Tibial artery (tissue), 4 donors: Measurements from ENCODE around the gene FMNL1.

Experiments
- DNase-seq, 2 donors: peaks; one replicate each; pipeline ENCODE4 v3.0.0-alpha.2; 2019
- H3K27ac ChIP-seq, 2 donors: fragments of 200-600 bp; sonication (generic) in 1 of 2; 1 replicate in 1 of 2; 2 replicates in 1 of 2; pipeline ENCODE4 v1.5.1; 2018 to 2019; ENCODE audit warnings: mild to moderate bottlenecking in 1 of 2
- H3K27me3 ChIP-seq, 2 donors: fragments of 200-600 bp; sonication (generic) in 1 of 2; one replicate each; pipeline versions ENCODE4 v1.5.1 to v1.6.0; 2016 to 2019
- H3K36me3 ChIP-seq, 3 donors: fragments of 200-600 bp; sonication (generic) in 2 of 3; one replicate each; pipeline ENCODE4 v1.5.1; 2016 to 2019; ENCODE audit warnings: mild to moderate bottlenecking in 2 of 3
- H3K4me1 ChIP-seq, 4 donors: fragments of 200-600 bp; sonication (generic) in 2 of 4; 1 replicate in 3 of 4; 2 replicates in 1 of 4; pipeline ENCODE4 v1.5.1; 2016 to 2019
- H3K4me3 ChIP-seq, 2 donors: fragments of 200-600 bp; sonication (generic) in 1 of 2; 1 replicate in 1 of 2; 2 replicates in 1 of 2; pipeline ENCODE4 v1.5.1; 2018 to 2019; ENCODE audit warnings: mild to moderate bottlenecking in 2 of 2
- H3K9me3 ChIP-seq, 3 donors: fragments of 200-600 bp; sonication (generic) in 1 of 3; one replicate each; pipeline ENCODE4 v1.5.1; 2016 to 2019
- intact Hi-C: fragments of 100-400 bp; cut with DNase I; formaldehyde crosslinking; loops from one replicate; pipeline ENCODE4 v1.15.0; 2023; ENCODE audit warnings: low total_unique reads
- TF ChIP-seq, protein P1 (sequence below), 2 experiments: fragments of 200-600 bp in 1 of 2; fragments of 450-650 bp in 1 of 2; IDR thresholded peaks; one replicate each; pipeline ENCODE4 v1.5.1; 2017 to 2019; ENCODE audit warnings: antibody characterized with exemption in 2 of 2, mild to moderate bottlenecking in 1 of 2, moderate library complexity in 1 of 2

The FMNL1 gene

GRCh38 chr17:45230410-45230786 is 8.7 kb downstream of the FMNL1 start:
- H3K36me3 ChIP-seq: no peaks in the 10 kb centered on the region
- no peak overlapping the region for H3K4me3 ChIP-seq
- DNase-seq: no peak
- intact Hi-C loops: no loop called here
- H3K9me3 ChIP-seq: no peaks in the 10 kb centered on the region
- no peaks in the 10 kb centered on the region for H3K4me1 ChIP-seq
- no peak overlapping the region for H3K27ac ChIP-seq
- TF ChIP-seq, protein P1, sequence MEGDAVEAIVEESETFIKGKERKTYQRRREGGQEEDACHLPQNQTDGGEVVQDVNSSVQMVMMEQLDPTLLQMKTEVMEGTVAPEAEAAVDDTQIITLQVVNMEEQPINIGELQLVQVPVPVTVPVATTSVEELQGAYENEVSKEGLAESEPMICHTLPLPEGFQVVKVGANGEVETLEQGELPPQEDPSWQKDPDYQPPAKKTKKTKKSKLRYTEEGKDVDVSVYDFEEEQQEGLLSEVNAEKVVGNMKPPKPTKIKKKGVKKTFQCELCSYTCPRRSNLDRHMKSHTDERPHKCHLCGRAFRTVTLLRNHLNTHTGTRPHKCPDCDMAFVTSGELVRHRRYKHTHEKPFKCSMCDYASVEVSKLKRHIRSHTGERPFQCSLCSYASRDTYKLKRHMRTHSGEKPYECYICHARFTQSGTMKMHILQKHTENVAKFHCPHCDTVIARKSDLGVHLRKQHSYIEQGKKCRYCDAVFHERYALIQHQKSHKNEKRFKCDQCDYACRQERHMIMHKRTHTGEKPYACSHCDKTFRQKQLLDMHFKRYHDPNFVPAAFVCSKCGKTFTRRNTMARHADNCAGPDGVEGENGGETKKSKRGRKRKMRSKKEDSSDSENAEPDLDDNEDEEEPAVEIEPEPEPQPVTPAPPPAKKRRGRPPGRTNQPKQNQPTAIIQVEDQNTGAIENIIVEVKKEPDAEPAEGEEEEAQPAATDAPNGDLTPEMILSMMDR (IDR thresholded peaks at IDR 0.05): no peak
- H3K27me3 ChIP-seq: peaks cover 0 to 39% of the 10 kb centered on the region in 2 donors

- DNase-seq: peak in 1 of 2 donors; percentile 64
- no peaks in the 10 kb centered on the region for H3K9me3 ChIP-seq
- intact Hi-C loops: no loop called here
- no peaks in the 10 kb centered on the region for H3K36me3 ChIP-seq
- H3K4me1 ChIP-seq: no peaks in the 10 kb centered on the region
- TF ChIP-seq, protein P1 (IDR thresholded peaks at IDR 0.05): no peak
- no peak overlapping the region for H3K4me3 ChIP-seq
- H3K27ac ChIP-seq: no peak overlapping the region
- H3K27me3 ChIP-seq: peaks cover 0 to 44% of the 10 kb centered on the region in 2 donors
Measured at GRCh38 chr17:45230787-45231480, 9.2 kb downstream of the FMNL1 start.

DNA sequence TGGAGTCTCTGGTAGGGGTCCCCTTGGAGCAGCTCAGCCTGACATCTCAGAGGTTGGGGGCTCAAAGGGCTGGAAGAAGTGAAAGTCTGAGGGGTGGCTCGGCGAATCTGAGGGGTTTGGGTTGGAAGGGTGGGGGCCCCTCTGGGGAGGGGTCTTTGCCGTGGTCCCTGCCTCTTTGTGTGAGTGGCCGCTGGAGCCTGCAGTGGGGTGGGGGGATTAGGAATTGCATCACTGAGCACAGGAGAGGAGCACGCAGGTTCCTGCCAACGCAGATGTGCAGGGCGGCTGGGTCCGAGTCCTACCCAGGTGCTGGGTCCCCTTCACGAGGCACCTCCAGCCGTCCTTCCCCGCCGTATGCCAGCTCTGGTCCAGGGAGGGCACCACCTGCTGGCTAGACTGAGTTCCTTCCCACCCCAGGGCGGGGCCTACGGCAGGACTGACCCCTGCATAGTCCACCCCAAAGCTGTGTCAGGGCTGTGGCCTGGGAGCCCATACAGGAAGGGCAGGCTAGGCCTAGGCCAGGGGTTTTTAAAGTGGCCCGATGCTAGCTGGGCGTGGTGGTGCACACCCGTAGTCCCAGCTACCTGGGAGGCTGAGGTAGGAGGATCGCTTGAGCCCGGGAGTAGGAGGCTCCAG is 9.9 kb downstream of the FMNL1 start:
- TF ChIP-seq, protein P1 (IDR thresholded peaks at IDR 0.05): no peak
- no peaks in the 10 kb centered on the region for H3K9me3 ChIP-seq
- H3K4me3 ChIP-seq: no peak overlapping the region
- H3K27me3 ChIP-seq: peaks cover 0 to 50% of the 10 kb centered on the region in 2 donors
- DNase-seq: no peak
- intact Hi-C loops: no loop called here
- H3K27ac ChIP-seq: no peak overlapping the region
- no peaks in the 10 kb centered on the region for H3K36me3 ChIP-seq
- no peaks in the 10 kb centered on the region for H3K4me1 ChIP-seq

- Histone ChIP-seq H3K27me3 (peaks cover 0 to 53% of the 10 kb centered on the region in 2 donors), H3K27ac (no peak overlapping the region), H3K4me3 (no peak overlapping the region), H3K4me1 (no peaks in the 10 kb centered on the region), H3K36me3 (no peaks in the 10 kb centered on the region), H3K9me3 (no peaks in the 10 kb centered on the region)
- intact Hi-C loops: no loop called here
- no peak for DNase-seq
- TF ChIP-seq, protein P1 (IDR thresholded peaks at IDR 0.05): no peak
Measured at GRCh38 chr17:45232514-45233422, 11.1 kb downstream of the FMNL1 start.

- Histone ChIP-seq H3K27ac (no peak overlapping the region), H3K27me3 (peaks cover 0 to 56% of the 10 kb centered on the region in 2 donors), H3K9me3 (no peaks in the 10 kb centered on the region), H3K36me3 (no peaks in the 10 kb centered on the region), H3K4me3 (no peak overlapping the region), H3K4me1 (no peaks in the 10 kb centered on the region)
- DNase-seq: no peak
- intact Hi-C loops: no loop called here
- TF ChIP-seq, protein P1 (IDR thresholded peaks at IDR 0.05): no peak
Measured at GRCh38 chr17:45233423-45233924, 11.8 kb downstream of the FMNL1 start.
